Hepatocyte (in vitro differentiated cells): ENCODE data around the gene RBM5. TPM values are rescaled to one million over a fixed set of nuclear protein-coding genes. Genes with fewer than 3 reads are reported as not detected.

Experiments
- DNase-seq: peaks from one replicate; pipeline ENCODE4 v3.0.0-alpha.2; 2016; ENCODE audit warnings: low spot score
- H2AFZ ChIP-seq: fragments of 200-600 bp; sonication (generic); 2 replicates; pipeline ENCODE4 v1.6.0; 2016; ENCODE audit warnings: antibody characterized with exemption, mild to moderate bottlenecking
- H3K27ac ChIP-seq: fragments of 200-600 bp; sonication (generic); 2 replicates; pipeline ENCODE4 v1.5.1; 2016; ENCODE audit warnings: mild to moderate bottlenecking
- H3K27me3 ChIP-seq: fragments of 200-600 bp; sonication (generic); 2 replicates; pipeline ENCODE4 v1.6.1; 2016
- H3K36me3 ChIP-seq: fragments of 200-600 bp; sonication (generic); replicated peaks from 2 replicates; pipeline ENCODE4 v1.5.1; 2016; ENCODE audit warnings: low read depth; ENCODE audit not compliant: insufficient read depth
- H3K4me1 ChIP-seq: fragments of 200-600 bp; sonication (generic); 2 replicates; pipeline ENCODE4 v1.5.1; 2016; ENCODE audit warnings: mild to moderate bottlenecking, moderate library complexity; ENCODE audit not compliant: insufficient read depth
- H3K4me2 ChIP-seq: fragments of 200-600 bp; sonication (generic); 2 replicates; pipeline ENCODE4 v1.6.0; 2016
- H3K4me3 ChIP-seq: fragments of 200-600 bp; sonication (generic); 2 replicates; pipeline ENCODE4 v1.5.1; 2016; ENCODE audit warnings: mild to moderate bottlenecking
- H3K79me2 ChIP-seq: fragments of 200-600 bp; sonication (generic); 2 replicates; pipeline ENCODE4 v1.6.0; 2017; ENCODE audit warnings: mild to moderate bottlenecking
- H3K9me2 ChIP-seq: fragments of 200-600 bp; sonication (generic); replicated peaks from 2 replicates; pipeline ENCODE4 v1.6.0; 2017; ENCODE audit warnings: mild to moderate bottlenecking; ENCODE audit not compliant: insufficient read depth
- H3K9me3 ChIP-seq: fragments of 200-600 bp; sonication (generic); 2 replicates; pipeline ENCODE4 v1.5.1; 2016; ENCODE audit warnings: low read depth, mild to moderate bottlenecking
- H4K20me1 ChIP-seq: fragments of 200-600 bp; sonication (generic); 2 replicates; pipeline ENCODE4 v1.6.0; 2016; ENCODE audit warnings: mild to moderate bottlenecking; ENCODE audit not compliant: insufficient read depth, poor library complexity, severe bottlenecking
- CTCF ChIP-seq: fragments of 200-600 bp; sonication (generic); IDR thresholded peaks from 2 replicates; pipeline ENCODE4 v1.5.1; 2016; ENCODE audit warnings: antibody characterized with exemption, mild to moderate bottlenecking; ENCODE audit not compliant: poor library complexity
- EZH2 ChIP-seq: fragments of 200-600 bp; sonication (generic); IDR thresholded peaks from 2 replicates; pipeline ENCODE4 v1.6.1; 2016; ENCODE audit warnings: antibody characterized with exemption, mild to moderate bottlenecking, borderline replicate concordance
- EZH2phosphoT487 ChIP-seq: fragments of 200-600 bp; sonication (generic); IDR thresholded peaks from one replicate; pipeline ENCODE4 v1.6.1; 2018; ENCODE audit warnings: antibody characterized with exemption, mild to moderate bottlenecking, low read depth, moderate library complexity; ENCODE audit not compliant: unreplicated experiment, severe bottlenecking
- WGBS: methylation state at CpG from one replicate; pipeline ENCODE4 v1.1.6; 2016; ENCODE audit warnings: low lambda C conversion rate; ENCODE audit errors: missing lambda C conversion rate; 5-methylcytosine and 5-hydroxymethylcytosine counted together
- polyA plus RNA-seq: library from polyadenylated mRNA; unstranded; fragments of >200 nt; fragmentation: Nextera tagmentation; extraction: Ambion mirVana; gene quantifications from 2 replicates; pipeline ENCODE4 v1.2.1, GENCODE V29; 2016
- total RNA-seq: library from RNA; depleted of rRNA; stranded (reverse); fragments of >200 nt; gene quantifications from 2 replicates; pipeline ENCODE4 v1.2.3, GENCODE V29; 2014

The RBM5 gene
- total and polyA plus RNA-seq, 2 experiments from 2014 or later, result 64.3 to 147 TPM

GRCh38 chr3:50127251-50127691 is 38.6 kb downstream of the RBM5 start:
- no peaks in the 10 kb centered on the region for H3K36me3 ChIP-seq
- H3K4me2 ChIP-seq, result no peak overlapping the region
- H3K4me3 ChIP-seq, result no peak overlapping the region
- H3K27ac ChIP-seq, result peak overlapping the region; percentile 20
- H2AFZ ChIP-seq, result no peak overlapping the region
- no peaks in the 10 kb centered on the region for H4K20me1 ChIP-seq
- 74% methylated on average over 8 of the region's 8 CpGs for WGBS
- no peaks in the 10 kb centered on the region for H3K9me3 ChIP-seq
- TF ChIP-seq EZH2 (no peak), CTCF (no peak)
- H3K27me3 ChIP-seq, result no peaks in the 10 kb centered on the region
- peaks cover 49% of the 10 kb centered on the region for H3K4me1 ChIP-seq
- no peaks in the 10 kb centered on the region for H3K9me2 ChIP-seq
- DNase-seq, result no peak
- H3K79me2 ChIP-seq, result no peaks in the 10 kb centered on the region

DNA sequence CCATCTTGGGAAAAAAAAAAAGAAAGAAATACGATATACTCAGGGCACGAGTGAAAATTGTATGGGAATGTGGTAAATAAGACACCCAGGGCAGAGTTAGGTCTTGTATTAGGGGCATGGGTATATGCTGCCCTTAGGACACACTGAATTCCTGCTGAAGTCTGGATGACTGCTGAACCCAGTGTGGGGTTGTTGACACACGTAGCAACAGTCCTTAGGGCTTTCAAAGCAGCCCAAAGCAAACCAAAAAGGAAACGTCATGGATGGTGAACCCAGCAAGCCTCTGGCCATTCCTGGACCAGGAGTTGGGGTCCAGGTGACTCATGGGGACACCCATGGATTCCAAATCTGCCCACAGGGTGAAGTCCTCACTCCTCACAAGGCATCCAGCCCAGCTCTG is 39.3 kb downstream of the RBM5 start:
- H3K36me3 ChIP-seq, result no peaks in the 10 kb centered on the region
- 86% methylated on average over 4 of the region's 4 CpGs for WGBS
- H3K9me2 ChIP-seq, result no peaks in the 10 kb centered on the region
- no peak for DNase-seq
- peaks cover 44% of the 10 kb centered on the region for H3K4me1 ChIP-seq
- no peak overlapping the region for H3K4me2 ChIP-seq
- peaks cover 4% of the 10 kb centered on the region for H3K27me3 ChIP-seq
- no peak overlapping the region for H3K27ac ChIP-seq
- TF ChIP-seq EZH2phosphoT487 (no peak), EZH2 (no peak), CTCF (no peak)
- no peaks in the 10 kb centered on the region for H4K20me1 ChIP-seq
- H3K79me2 ChIP-seq, result no peaks in the 10 kb centered on the region
- no peaks in the 10 kb centered on the region for H3K9me3 ChIP-seq
- no peak overlapping the region for H3K4me3 ChIP-seq
- H2AFZ ChIP-seq, result no peak overlapping the region

GRCh38 chr3:50130436-50130835 is 41.7 kb downstream of the RBM5 start:
- no peaks in the 10 kb centered on the region for H3K79me2 ChIP-seq
- DNase-seq, result no peak
- no peak overlapping the region for H3K4me2 ChIP-seq
- WGBS, result 100% methylated on average over 2 of the region's 2 CpGs
- peaks cover 20% of the 10 kb centered on the region for H3K4me1 ChIP-seq
- no peaks in the 10 kb centered on the region for H3K9me2 ChIP-seq
- no peaks in the 10 kb centered on the region for H3K9me3 ChIP-seq
- TF ChIP-seq EZH2, result no peak
- no peak for TF ChIP-seq EZH2phosphoT487
- H3K27me3 ChIP-seq, result peaks cover 6% of the 10 kb centered on the region
- no peaks in the 10 kb centered on the region for H3K36me3 ChIP-seq
- no peak overlapping the region for H3K27ac ChIP-seq
- H4K20me1 ChIP-seq, result no peaks in the 10 kb centered on the region
- no peak overlapping the region for H2AFZ ChIP-seq
- no peak overlapping the region for H3K4me3 ChIP-seq

DNA sequence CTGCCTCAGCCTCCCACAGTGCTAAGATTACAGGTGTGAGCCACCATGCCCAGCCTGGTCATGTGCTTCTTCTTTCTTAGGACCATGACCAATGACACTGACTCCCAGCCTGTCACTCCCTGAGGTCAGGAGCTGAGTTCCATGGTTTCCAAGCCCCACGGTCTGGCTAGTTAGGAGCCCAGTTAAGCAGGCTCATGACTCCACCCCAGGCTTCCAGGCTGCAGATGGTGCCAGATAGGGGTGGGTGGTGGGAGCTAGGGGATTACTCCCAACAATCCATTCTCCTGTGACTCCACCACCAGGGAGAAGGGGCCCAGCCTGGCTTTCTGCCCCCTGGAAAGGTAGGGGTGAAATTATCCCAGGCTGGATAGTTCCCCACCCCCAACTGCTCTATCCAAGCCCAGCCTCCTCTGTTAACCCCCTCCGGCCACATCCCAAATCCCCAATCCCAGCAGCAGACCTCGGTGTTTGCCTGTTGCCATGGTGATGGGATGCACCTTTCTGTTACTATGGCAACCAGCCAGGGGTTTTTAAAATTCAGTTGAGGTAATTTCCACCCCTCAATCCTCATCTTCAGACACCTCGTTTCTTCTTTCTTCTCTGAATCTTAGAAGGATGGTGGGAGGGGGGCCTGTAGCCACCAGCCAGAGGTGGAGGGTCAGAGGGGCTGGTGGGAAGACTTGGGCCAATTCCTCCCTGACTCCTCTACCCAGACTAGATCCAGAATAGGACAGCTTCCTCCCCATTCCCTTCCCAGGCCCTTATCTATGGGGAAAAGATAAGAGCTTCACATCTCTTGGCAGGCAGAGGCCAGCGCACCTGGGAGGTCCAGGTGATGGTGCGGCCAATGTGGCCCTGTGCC is 43.9 kb downstream of the RBM5 start:
- no peak overlapping the region for H2AFZ ChIP-seq
- WGBS, result 49% methylated on average over 6 of the region's 6 CpGs
- H3K9me2 ChIP-seq, result no peaks in the 10 kb centered on the region
- H4K20me1 ChIP-seq, result no peaks in the 10 kb centered on the region
- no peak overlapping the region for H3K4me3 ChIP-seq
- DNase-seq, result no peak
- H3K4me1 ChIP-seq, result peaks cover 10% of the 10 kb centered on the region
- TF ChIP-seq EZH2, result no peak
- TF ChIP-seq EZH2phosphoT487, result no peak
- no peak for TF ChIP-seq CTCF
- no peak overlapping the region for H3K27ac ChIP-seq
- H3K27me3 ChIP-seq, result peaks cover 6% of the 10 kb centered on the region
- no peaks in the 10 kb centered on the region for H3K79me2 ChIP-seq
- H3K9me3 ChIP-seq, result no peaks in the 10 kb centered on the region
- H3K4me2 ChIP-seq, result no peak overlapping the region
- H3K36me3 ChIP-seq, result no peaks in the 10 kb centered on the region
